CD14-positive monocyte (primary cell): ENCODE measurements around the gene APC. TPM values are rescaled to one million over a fixed set of nuclear protein-coding genes. Genes with fewer than 3 reads are reported as not detected.

ENCODE experiments used
- DNase-seq, 3 donors: peaks; one replicate each; pipeline ENCODE4 v3.0.0-alpha.2; 2011 to 2022
- H2AFZ ChIP-seq: 2 replicates; pipeline ENCODE4 v1.6.0; 2012; ENCODE audit warnings: mild to moderate bottlenecking, low read depth, low read length, inconsistent platforms; ENCODE audit not compliant: insufficient read depth, poor library complexity, severe bottlenecking
- H3K27ac ChIP-seq, 2 donors: 1 replicate in 1 of 2; 2 replicates in 1 of 2; pipeline ENCODE4 v1.5.1; 2012 to 2013; ENCODE audit warnings: low read length in 2 of 2, control low read depth in 1 of 2, inconsistent platforms in 1 of 2, low read depth in 1 of 2, mild to moderate bottlenecking in 1 of 2
- H3K27me3 ChIP-seq, 2 donors: one replicate each; pipeline versions ENCODE4 v1.6.0 to v1.6.1; 2011 to 2013; ENCODE audit warnings: low read length in 2 of 2; ENCODE audit not compliant: control insufficient read depth in 2 of 2, insufficient read depth in 2 of 2
- H3K36me3 ChIP-seq, 2 donors: replicated peaks in 1 of 2; 1 replicate in 1 of 2; 2 replicates in 1 of 2; pipeline versions ENCODE4 v1.5.1 to v1.6.1; 2012 to 2013; ENCODE audit warnings: low read length in 2 of 2, control low read depth in 1 of 2, inconsistent platforms in 1 of 2, mild to moderate bottlenecking in 1 of 2; ENCODE audit not compliant: insufficient read depth in 2 of 2, control insufficient read depth in 1 of 2
- H3K4me1 ChIP-seq, 2 donors: 1 replicate in 1 of 2; 2 replicates in 1 of 2; pipeline versions ENCODE4 v1.5.1 to v1.6.1; 2012 to 2013; ENCODE audit warnings: low read length in 2 of 2, control low read depth in 1 of 2, inconsistent platforms in 1 of 2, mild to moderate bottlenecking in 1 of 2, moderate library complexity in 1 of 2; ENCODE audit not compliant: insufficient read depth in 2 of 2, control insufficient read depth in 1 of 2
- H3K4me2 ChIP-seq: replicated peaks from 2 replicates; pipeline ENCODE3; 2012; ENCODE audit warnings: low read length, moderate library complexity, mild to moderate bottlenecking; ENCODE audit not compliant: poor library complexity, severe bottlenecking; ENCODE audit errors: extremely low read depth
- H3K4me3 ChIP-seq, 3 experiments: fragments of 200-600 bp in 1 of 3; sonication (generic) in 1 of 3; replicated peaks in 1 of 3; 1 replicate in 2 of 3; 2 replicates in 1 of 3; pipeline ENCODE4 v1.5.1; 2011 to 2013; ENCODE audit warnings: low read length in 3 of 3, mild to moderate bottlenecking in 3 of 3, control low read depth in 2 of 3, low read depth in 2 of 3, inconsistent platforms in 1 of 3, moderate library complexity in 1 of 3
- H3K79me2 ChIP-seq: 2 replicates; pipeline ENCODE4 v1.6.0; 2012; ENCODE audit warnings: mild to moderate bottlenecking, control low read depth, inconsistent platforms, low read length, moderate library complexity; ENCODE audit not compliant: insufficient read depth
- H3K9ac ChIP-seq: 2 replicates; pipeline ENCODE4 v1.6.0; 2017; ENCODE audit warnings: low read length, mild to moderate bottlenecking; ENCODE audit not compliant: insufficient read depth, poor library complexity, severe bottlenecking
- H3K9me3 ChIP-seq, 2 donors: replicated peaks in 1 of 2; 1 replicate in 1 of 2; 2 replicates in 1 of 2; pipeline versions ENCODE4 v1.5.1 to v1.6.1; 2012 to 2013; ENCODE audit warnings: low read length in 2 of 2, control low read depth in 1 of 2; ENCODE audit not compliant: control insufficient read depth in 1 of 2, insufficient read depth in 1 of 2
- H4K20me1 ChIP-seq: 2 replicates; pipeline ENCODE4 v1.6.0; 2012; ENCODE audit warnings: mild to moderate bottlenecking, low read length, control low read depth, moderate library complexity; ENCODE audit not compliant: insufficient read depth
- H3K27ac Mint-ChIP-seq, 7 donors: one replicate each; pipeline ENCODE4 v1.8.0; 2020; ENCODE audit warnings: mild to moderate bottlenecking in 7 of 7, mixed read lengths in 7 of 7, moderate library complexity in 6 of 7, inconsistent platforms in 2 of 7
- H3K27me3 Mint-ChIP-seq, 3 donors: one replicate each; pipeline ENCODE4 v1.8.0; 2021 to 2022; ENCODE audit warnings: low read depth in 3 of 3, mild to moderate bottlenecking in 3 of 3, mixed read lengths in 3 of 3, moderate library complexity in 3 of 3, inconsistent platforms in 1 of 3
- H3K36me3 Mint-ChIP-seq, 2 donors: one replicate each; pipeline ENCODE4 v1.8.0; 2020; ENCODE audit warnings: mixed read lengths in 2 of 2, inconsistent platforms in 1 of 2, mild to moderate bottlenecking in 1 of 2
- H3K4me1 Mint-ChIP-seq: one replicate; pipeline ENCODE4 v1.8.0; 2020; ENCODE audit warnings: mild to moderate bottlenecking, mixed read lengths
- H3K4me3 Mint-ChIP-seq, 2 donors: one replicate each; pipeline ENCODE4 v1.8.0; 2020; ENCODE audit warnings: mild to moderate bottlenecking in 2 of 2, mixed read lengths in 2 of 2, moderate library complexity in 1 of 2
- H3K9me3 Mint-ChIP-seq, 7 donors: one replicate each; pipeline ENCODE4 v1.8.0; 2020 to 2022; ENCODE audit warnings: mixed read lengths in 7 of 7, mild to moderate bottlenecking in 6 of 7, moderate library complexity in 6 of 7, inconsistent platforms in 2 of 7
- WGBS: methylation state at CpG from one replicate; pipeline ENCODE4 v1.1.5; 2013; ENCODE audit warnings: missing lambda C conversion rate; ENCODE audit not compliant: insufficient coverage; 5-methylcytosine and 5-hydroxymethylcytosine counted together
- intact Hi-C, 2 donors: fragments of 100-400 bp; cut with micrococcal nuclease; formaldehyde crosslinking; loops; one replicate each; pipeline versions ENCODE4 v1.15.0 to v1.15.1; 2023
- polyA plus RNA-seq, 3 donors: library from polyadenylated mRNA; depleted of rRNA in 1 of 3; unstranded in 2 of 3; stranded (reverse) in 1 of 3; fragments of 300-500 nt in 2 of 3; fragments of >200 nt in 1 of 3; fragmentation: Illumina TruSeq in 2 of 3; gene quantifications; 1 replicate in 2 of 3; 2 replicates in 1 of 3; pipeline ENCODE4 v1.2.3, GENCODE V29; 2012 to 2021
- TF ChIP-seq, protein P1 (sequence below): fragments of 200-600 bp; IDR thresholded peaks from one replicate; pipeline ENCODE4 v1.8.0; 2022; ENCODE audit warnings: antibody characterized with exemption, mild to moderate bottlenecking

APC gene
- polyA plus RNA-seq, 3 donors = 6.5 to 13.6 (median 9.0) TPM

DNA sequence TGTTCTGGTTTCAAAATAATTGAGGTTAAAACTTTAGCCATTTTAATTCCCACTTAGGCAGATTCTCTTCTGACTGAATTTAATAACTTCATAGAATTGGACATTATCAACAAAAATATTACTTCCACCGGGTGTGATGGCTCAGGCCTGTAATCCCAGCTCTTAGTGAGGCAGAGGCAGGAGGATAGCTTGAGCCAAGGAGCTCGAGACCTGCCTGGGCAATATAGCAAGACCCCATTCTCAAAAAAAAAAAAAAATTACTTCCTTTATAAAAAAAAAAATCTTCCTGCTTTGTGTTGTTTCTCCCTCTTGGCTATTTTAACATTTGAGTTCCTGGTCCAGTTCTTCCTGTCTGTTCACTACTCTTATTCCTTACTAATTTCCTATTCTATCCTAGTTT is 18.0 kb downstream of the APC start:
- H3K9ac ChIP-seq = no peak overlapping the region
- Mint-ChIP-seq H3K9me3 (no peaks in the 10 kb centered on the region), H3K4me3 (no peak overlapping the region), H3K36me3 (peaks cover 15 to 36% of the 10 kb centered on the region in 2 donors), H3K27ac (no peak overlapping the region), H3K27me3 (no peaks in the 10 kb centered on the region), H3K4me1 (peaks cover 3% of the 10 kb centered on the region)
- no peak overlapping the region for H2AFZ ChIP-seq
- peaks cover 17% of the 10 kb centered on the region for H3K79me2 ChIP-seq
- WGBS = no CpG with 5 or more reads among the region's 2 CpGs
- no peak overlapping the region for H3K4me3 ChIP-seq
- H3K27me3 ChIP-seq = no peaks in the 10 kb centered on the region
- no peak overlapping the region for H3K27ac ChIP-seq
- no peaks in the 10 kb centered on the region for H3K4me1 ChIP-seq
- H3K36me3 ChIP-seq = peaks cover 7 to 42% of the 10 kb centered on the region in 2 donors
- TF ChIP-seq, protein P1, sequence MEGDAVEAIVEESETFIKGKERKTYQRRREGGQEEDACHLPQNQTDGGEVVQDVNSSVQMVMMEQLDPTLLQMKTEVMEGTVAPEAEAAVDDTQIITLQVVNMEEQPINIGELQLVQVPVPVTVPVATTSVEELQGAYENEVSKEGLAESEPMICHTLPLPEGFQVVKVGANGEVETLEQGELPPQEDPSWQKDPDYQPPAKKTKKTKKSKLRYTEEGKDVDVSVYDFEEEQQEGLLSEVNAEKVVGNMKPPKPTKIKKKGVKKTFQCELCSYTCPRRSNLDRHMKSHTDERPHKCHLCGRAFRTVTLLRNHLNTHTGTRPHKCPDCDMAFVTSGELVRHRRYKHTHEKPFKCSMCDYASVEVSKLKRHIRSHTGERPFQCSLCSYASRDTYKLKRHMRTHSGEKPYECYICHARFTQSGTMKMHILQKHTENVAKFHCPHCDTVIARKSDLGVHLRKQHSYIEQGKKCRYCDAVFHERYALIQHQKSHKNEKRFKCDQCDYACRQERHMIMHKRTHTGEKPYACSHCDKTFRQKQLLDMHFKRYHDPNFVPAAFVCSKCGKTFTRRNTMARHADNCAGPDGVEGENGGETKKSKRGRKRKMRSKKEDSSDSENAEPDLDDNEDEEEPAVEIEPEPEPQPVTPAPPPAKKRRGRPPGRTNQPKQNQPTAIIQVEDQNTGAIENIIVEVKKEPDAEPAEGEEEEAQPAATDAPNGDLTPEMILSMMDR = no peak
- H3K4me2 ChIP-seq = no peak overlapping the region
- H4K20me1 ChIP-seq = peaks cover 54% of the 10 kb centered on the region
- no peak for DNase-seq
- H3K9me3 ChIP-seq = no peaks in the 10 kb centered on the region
- intact Hi-C loops = loop anchor here (2.0 to 10.0 kb wide), 6 partner anchors 61 to 581 kb away; no protein-coding TSS in a partner anchor

DNA sequence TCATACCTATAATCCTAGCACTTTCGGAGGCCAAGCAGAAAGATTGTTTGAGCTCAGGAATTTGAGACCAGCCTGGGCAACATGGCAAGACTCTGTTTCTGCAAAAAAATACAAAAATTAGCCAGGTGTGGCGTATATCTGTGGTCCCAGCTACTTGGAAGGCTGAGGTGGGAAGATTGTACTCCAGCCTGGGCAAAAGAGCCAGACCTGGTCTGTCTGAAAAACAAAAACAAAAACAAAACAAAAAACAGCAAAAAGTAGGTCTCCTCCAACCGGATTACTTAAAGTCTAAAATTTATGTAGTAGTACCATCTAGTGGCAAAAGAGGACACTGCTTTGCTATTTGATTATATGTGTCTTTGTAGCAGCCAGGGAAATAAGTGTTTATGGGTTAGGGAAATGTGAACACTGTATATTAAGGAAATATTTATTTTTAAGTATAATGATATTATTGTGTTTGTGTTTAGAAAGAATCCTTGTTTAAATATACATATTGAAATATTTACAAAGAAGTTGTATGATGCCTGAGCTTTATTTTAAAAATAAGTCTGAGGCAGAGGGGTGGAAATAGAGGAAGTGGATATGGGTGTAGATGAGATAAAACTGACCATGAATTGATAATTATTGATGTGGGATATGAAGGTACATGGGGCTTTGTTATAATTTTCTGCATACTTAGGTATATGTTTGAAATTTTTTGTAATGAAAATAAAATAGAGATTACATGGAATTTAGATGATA is 20.0 kb downstream of the APC start:
- H3K27me3 Mint-ChIP-seq = no peaks in the 10 kb centered on the region
- intact Hi-C loops = loop anchor here (5.0 to 10.0 kb wide), 5 partner anchors 63 to 583 kb away; no protein-coding TSS in a partner anchor
- no peak overlapping the region for H3K9ac ChIP-seq

More for the DNA sequence above, 20.0 kb downstream of the APC start:
- no peak overlapping the region for H3K4me3 ChIP-seq
- peaks cover 9 to 60% of the 10 kb centered on the region in 2 donors for H3K36me3 ChIP-seq
- 100% methylated on average over 1 of the region's 3 CpGs for WGBS
- TF ChIP-seq, protein P1 = peak; percentile 81
- no peaks in the 10 kb centered on the region for H3K9me3 ChIP-seq
- no peak overlapping the region for H3K4me3 Mint-ChIP-seq
- peaks cover 3% of the 10 kb centered on the region for H3K4me1 Mint-ChIP-seq
- peak; percentile 27 to 67 (median 45) for DNase-seq
- H3K79me2 ChIP-seq = peaks cover under 1% of the 10 kb centered on the region
- no peaks in the 10 kb centered on the region for H3K9me3 Mint-ChIP-seq
- H3K27ac Mint-ChIP-seq = peak overlapping the region in 3 of 7 donors; percentile 48 to 73 (median 50)
- no peak overlapping the region for H2AFZ ChIP-seq
- no peaks in the 10 kb centered on the region for H3K27me3 ChIP-seq
- no peaks in the 10 kb centered on the region for H3K4me1 ChIP-seq
- peaks cover 42% of the 10 kb centered on the region for H4K20me1 ChIP-seq
- peaks cover 32 to 51% of the 10 kb centered on the region in 2 donors for H3K36me3 Mint-ChIP-seq
- H3K4me2 ChIP-seq = no peak overlapping the region
- H3K27ac ChIP-seq = peak overlapping the region in 1 of 2 donors; percentile 30
